Activated CD4-positive, CD25-positive, alpha-beta regulatory T cell (primary cell): Measurements from ENCODE around the gene OR6N1.

ENCODE experiments used
- DNase-seq, 4 experiments: peaks; one replicate each; lab custom pipeline; 2025; lab: John Stamatoyannopoulos, UW

OR6N1 gene

DNA sequence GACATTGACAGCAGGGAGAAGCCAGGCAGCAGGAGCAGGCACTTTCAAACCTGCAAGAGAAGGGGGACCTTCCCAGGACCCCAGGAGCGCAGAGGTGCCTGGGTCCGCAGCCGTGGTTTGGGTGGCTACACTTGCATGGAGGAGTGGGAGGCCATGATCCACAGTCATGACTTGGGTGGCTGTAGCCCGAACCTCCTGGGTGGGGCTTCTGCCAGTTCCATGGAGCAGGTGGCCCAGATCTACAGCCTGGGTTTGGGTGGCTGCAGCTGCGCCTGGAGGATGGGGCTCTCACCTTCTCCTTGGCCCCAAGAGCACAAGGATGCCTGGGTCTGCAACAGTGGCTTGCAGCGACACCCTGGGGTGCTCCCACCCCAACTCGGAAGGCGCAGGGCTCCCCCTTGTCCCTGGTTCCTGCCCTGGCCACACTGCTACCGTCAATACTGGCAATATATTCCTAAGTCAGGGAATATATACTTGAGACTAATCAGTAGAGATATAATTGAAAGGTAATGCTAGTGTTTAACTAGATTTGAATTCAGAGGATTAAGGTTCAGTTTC is 19.8 kb downstream of the OR6N1 start:
- DNase-seq, result no peak

DNA sequence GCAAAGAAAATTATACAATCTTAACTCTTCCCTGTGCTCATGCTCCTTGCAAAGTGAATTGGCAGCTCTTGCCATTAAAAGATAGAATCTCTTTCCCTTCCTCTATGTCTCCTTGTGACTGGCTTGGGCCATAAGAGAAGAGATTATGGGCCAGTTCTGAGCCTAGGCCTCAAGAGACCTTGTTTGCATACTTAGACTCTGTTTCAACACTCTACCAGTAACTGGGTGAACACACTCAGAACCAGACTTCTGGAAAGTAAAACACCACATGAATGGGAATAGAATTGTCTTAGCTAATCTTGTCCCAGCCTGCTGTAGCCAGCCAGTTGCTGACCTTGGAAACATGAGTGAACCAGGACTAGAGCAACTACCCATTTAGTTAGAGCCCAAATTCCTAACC is 36.1 kb downstream of the OR6N1 start:
- DNase-seq, result no peak

DNA sequence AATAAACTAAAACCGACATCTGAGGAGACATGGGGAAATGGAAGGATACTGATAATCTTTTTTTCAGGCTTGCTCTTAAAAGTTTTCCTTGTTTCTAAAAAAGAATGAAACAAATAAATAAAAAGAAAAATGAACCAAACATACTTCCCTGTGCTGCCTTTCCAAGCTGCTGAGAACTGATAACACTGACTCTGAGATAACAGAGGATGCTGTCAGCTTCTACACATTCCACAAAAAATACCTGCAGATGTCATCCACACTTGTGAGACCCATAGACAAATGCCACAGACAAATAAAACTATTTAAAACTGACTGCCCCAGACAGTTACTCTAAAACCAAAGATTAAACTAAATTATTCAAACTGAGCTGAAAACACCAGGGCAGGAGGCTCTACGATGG is 39.5 kb downstream of the OR6N1 start:
- no peak for DNase-seq

DNA sequence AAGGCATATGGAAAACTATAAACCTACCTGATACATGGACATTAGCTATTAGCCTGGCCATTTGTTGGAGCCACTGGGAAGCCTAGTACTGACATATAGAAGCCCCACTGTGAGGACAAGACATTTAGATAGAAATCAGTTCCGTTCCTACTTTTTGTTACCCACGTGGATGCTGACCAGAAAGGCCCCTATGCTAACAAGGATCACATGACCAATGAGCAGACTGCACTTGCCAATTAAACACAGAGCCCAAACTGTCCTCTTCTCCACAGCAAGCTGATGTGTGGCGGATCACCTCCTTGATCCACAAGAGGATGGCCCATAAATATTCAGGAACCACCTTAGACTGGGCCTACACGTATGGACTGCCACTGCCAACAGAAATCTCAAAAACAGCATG is 40.3 kb downstream of the OR6N1 start:
- DNase-seq, result no peak

DNA sequence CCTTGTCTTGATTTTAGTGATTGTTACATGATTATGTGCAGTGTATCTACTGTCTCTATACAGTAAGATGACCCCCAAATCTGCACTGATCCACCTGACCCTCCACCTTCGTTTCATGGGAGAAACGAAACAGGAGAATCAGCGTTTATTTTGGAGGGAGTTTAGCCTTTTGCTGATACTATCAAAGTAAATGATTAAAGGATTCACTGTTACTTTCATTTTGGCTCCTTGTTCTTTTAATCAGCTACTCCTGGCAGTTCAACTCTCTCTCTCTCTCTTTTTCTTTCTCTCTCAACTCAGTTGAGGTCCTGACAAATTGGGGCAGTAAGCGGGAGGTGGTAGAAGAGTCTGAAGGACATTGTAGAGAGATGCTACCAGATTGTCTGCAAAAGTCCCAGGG is 41.5 kb downstream of the OR6N1 start:
- no peak for DNase-seq

DNA sequence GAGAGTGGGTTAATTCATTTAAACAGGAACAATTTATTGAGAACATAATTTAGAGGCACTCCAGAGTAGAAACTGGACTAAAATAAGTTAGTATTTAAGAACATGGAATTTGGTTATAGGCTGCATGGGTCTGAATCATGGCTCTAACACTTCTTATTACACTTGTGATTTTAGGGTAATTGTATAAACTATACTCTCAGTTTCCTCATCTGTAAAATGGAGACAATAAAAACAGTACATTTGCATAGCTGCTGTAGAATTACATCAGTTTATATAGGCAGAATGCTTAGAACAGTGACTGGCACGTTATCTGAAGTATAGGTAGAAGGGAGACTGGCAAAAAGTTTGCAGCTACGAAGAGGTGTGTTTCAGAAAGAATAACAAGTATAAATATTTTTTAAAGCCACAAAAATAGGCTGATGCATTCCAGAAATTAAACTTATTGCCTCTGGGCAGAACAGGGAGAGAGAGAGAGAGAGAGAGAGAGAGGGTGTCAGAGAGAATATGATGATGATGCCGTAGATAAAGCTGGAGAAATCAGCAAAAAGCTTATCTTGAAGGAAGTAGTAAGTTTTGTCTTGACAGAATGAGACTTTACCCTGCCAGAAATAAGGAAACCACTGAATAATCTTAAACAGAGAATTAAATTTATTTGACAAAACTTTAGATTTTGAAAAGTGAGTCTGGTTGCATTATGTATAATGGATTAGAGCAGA is 43.3 kb downstream of the OR6N1 start:
- no peak for DNase-seq

DNA sequence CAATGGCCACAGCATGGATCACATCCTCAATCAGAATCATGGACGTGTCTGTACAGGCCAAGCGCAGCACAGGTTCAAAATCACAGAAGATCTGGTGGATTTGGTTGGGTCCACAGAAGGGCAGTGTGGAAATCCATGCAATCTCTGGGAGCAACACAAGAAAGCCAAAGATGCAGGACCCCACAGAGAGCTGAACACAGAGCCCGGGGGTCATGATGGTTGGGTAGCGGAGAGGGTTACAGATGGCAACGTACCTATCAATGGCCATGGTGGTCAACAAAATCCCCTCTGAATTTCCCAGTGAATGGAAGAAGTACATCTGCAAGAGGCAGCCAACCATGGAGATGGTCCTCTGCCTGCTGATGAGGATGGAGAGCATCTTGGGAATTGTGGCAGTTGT is 47.6 kb downstream of the OR6N1 start:
- no peak for DNase-seq

DNA sequence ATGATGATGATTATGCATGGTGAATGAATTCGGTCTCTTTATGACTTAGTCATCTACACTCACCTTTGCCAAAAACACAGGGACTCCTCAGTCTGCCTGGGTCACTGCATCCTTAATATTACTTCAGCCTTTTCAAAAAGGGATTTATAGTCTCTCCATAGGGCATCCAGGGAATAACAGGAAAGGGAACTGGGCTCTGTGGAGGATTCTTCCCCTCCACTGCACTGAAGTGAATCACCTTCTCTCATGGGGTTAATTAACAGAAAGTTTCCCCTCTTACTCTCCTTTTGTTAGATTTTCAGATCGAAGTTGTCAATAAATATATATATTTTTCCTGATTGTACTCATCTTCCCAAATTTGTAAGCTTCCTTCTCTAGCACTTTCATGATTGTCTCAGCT is 51.4 kb downstream of the OR6N1 start, which contains the start of gene OR6K3:
TSS of gene OR6K3 (minus strand) at position 101 of the 400 bp plus-strand sequence. CDS start 2,605 bp downstream, outside the sequence.
- DNase-seq, result no peak

DNA sequence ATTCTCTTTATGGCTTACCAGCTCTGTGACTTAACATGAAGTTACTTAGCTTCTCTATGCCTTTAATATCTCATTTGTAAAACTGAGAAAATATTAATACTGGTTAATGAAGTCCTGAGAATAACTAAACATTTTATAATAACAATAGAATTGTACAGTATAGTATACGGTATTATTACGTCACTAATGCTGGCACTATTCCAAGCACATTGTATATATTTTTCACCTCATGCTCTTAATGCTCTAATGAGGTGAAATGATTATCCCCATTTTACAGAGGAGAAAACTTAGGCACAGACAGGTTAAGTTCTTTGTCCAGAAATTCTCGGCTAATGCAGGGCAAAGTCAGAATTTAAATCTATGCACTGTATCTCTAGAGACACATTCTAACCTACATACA is 52.3 kb downstream of the OR6N1 start:
- no peak for DNase-seq

DNA sequence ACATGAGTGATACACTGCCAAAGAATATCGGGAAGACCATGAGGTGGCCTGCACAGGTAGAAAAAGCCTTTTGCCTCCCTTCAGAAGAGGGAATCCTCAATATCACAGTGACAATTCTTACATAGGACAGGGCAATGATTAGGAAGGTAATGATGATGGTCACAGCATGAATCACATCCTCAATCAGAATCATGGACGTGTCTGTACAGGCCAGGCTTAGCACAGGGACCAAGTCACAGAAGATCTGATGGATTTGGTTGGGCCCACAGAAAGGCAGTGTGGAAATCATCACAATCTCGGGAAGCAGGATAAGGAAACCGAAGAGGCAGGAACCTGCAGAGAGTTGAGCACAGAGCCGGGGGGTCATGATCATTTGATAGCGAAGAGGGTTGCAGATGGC is 54.7 kb downstream of the OR6N1 start:
- no peak for DNase-seq

DNA sequence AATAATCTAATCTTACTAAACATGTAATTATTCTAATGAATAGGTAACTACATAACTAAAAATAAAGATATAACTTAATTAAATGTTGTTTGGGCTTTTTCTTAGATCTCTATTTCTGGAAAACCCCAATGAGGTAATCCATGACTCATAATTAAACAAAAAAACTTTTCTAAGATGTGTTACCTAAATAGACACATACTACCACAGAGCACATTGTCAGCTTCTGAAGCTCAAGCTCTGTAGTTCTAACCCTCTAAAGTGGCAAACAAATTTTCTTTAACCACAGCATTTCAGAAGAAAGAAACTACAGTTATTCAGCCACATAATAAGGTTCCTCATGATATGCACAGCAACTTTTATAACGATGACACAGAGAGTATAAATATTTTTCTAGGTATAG is 55.7 kb downstream of the OR6N1 start:
- DNase-seq, result no peak

DNA sequence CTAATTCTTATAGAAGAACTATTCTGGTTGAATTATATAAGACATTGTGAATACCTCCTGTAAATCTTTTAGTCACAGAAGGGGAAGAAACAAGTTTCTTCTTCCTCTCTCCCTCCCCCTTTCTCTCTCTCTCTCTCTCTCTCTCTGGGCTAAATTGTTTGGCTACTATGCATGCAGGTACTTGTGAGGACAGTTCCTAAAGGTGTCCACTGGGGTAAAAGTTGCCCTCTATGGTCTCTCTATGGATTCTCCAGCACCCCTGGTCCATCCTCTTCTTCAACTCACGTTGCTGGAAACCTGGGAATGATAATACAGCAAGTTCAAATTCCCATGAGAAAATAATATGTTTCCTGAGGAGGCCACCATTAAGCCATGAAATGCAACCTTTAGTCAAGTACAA is 57.2 kb downstream of the OR6N1 start:
- DNase-seq, result no peak
